H9 (cell line): Measurements from ENCODE around the gene CHRNG. TPM values are rescaled to one million over a fixed set of nuclear protein-coding genes. Genes with fewer than 3 reads are reported as not detected.
A peak's percentile ranks its signal among the peaks of the same experiment; 100 is the strongest.

Experiments
- DNase-seq: peaks from one replicate; pipeline ENCODE4 v3.0.0-alpha.2; 2017
- H2AFZ ChIP-seq: one replicate; pipeline ENCODE4 v1.6.1; 2013; ENCODE audit warnings: mild to moderate bottlenecking, low read length, control low read depth, moderate library complexity
- H2AK5ac ChIP-seq: 2 replicates; pipeline ENCODE4 v1.6.1; 2013; ENCODE audit warnings: low read length, control low read depth, mixed read lengths; ENCODE audit not compliant: insufficient read length
- H2BK120ac ChIP-seq: one replicate; pipeline ENCODE4 v1.6.1; 2013; ENCODE audit warnings: low read depth, mild to moderate bottlenecking, low read length, control low read depth, inconsistent platforms; ENCODE audit not compliant: poor library complexity, severe bottlenecking
- H2BK12ac ChIP-seq: 2 replicates; pipeline ENCODE4 v1.6.1; 2013; ENCODE audit warnings: low read length, control low read depth, mixed read lengths, low read depth; ENCODE audit not compliant: insufficient read length
- H2BK15ac ChIP-seq: 2 replicates; pipeline ENCODE4 v1.6.1; 2013; ENCODE audit warnings: low read depth, low read length, control low read depth
- H2BK20ac ChIP-seq: one replicate; pipeline ENCODE4 v1.6.1; 2013; ENCODE audit warnings: low read depth, mild to moderate bottlenecking, low read length, control low read depth, inconsistent platforms; ENCODE audit not compliant: poor library complexity, severe bottlenecking
- H2BK5ac ChIP-seq: 2 replicates; pipeline ENCODE4 v1.6.1; 2013; ENCODE audit warnings: low read length, control low read depth, mixed read lengths; ENCODE audit not compliant: insufficient read length
- H3K14ac ChIP-seq: 2 replicates; pipeline ENCODE4 v1.6.1; 2013; ENCODE audit warnings: low read length, control low read depth; ENCODE audit not compliant: insufficient read depth
- H3K18ac ChIP-seq: 2 replicates; pipeline ENCODE4 v1.6.1; 2013; ENCODE audit warnings: low read depth, mild to moderate bottlenecking, mixed read lengths, low read length, control low read depth; ENCODE audit not compliant: insufficient read length
- H3K23ac ChIP-seq: 2 replicates; pipeline ENCODE4 v1.6.1; 2013; ENCODE audit warnings: low read length, control low read depth, mixed read lengths, low read depth; ENCODE audit not compliant: insufficient read length
- H3K23me2 ChIP-seq: 2 replicates; pipeline ENCODE4 v1.6.1; 2013; ENCODE audit warnings: low read depth, mild to moderate bottlenecking, mixed read lengths, low read length, control low read depth; ENCODE audit not compliant: insufficient read length, poor library complexity, severe bottlenecking
- H3K27ac ChIP-seq: 2 replicates; pipeline ENCODE4 v1.5.1; 2013; ENCODE audit warnings: low read length, control low read depth, mixed read lengths, low read depth; ENCODE audit not compliant: insufficient read length
- H3K27me3 ChIP-seq: 2 replicates; pipeline ENCODE4 v1.6.1; 2013; ENCODE audit warnings: low read length, control low read depth, inconsistent platforms; ENCODE audit not compliant: insufficient read depth
- H3K4ac ChIP-seq: 2 replicates; pipeline ENCODE4 v1.6.1; 2013; ENCODE audit warnings: low read depth, mild to moderate bottlenecking, control low read depth, inconsistent platforms, low read length, moderate library complexity
- H3K4me1 ChIP-seq: 2 replicates; pipeline ENCODE4 v1.6.1; 2013; ENCODE audit warnings: low read length, control low read depth, inconsistent platforms; ENCODE audit not compliant: insufficient read depth
- H3K4me2 ChIP-seq: 2 replicates; pipeline ENCODE4 v1.6.1; 2013; ENCODE audit warnings: low read length, control low read depth, mixed read lengths; ENCODE audit not compliant: insufficient read length, insufficient read depth
- H3K56ac ChIP-seq: 2 replicates; pipeline ENCODE4 v1.6.1; 2013; ENCODE audit warnings: low read depth, mild to moderate bottlenecking, mixed read lengths, low read length, control low read depth; ENCODE audit not compliant: insufficient read length
- H3K79me1 ChIP-seq: 2 replicates; pipeline ENCODE4 v1.6.1; 2013; ENCODE audit warnings: low read depth, mild to moderate bottlenecking, moderate library complexity, low read length, control low read depth, inconsistent platforms; ENCODE audit not compliant: insufficient read depth, poor library complexity, severe bottlenecking
- H3K79me2 ChIP-seq: 2 replicates; pipeline ENCODE4 v1.6.1; 2013; ENCODE audit warnings: low read length, control low read depth, inconsistent platforms; ENCODE audit not compliant: insufficient read depth
- H3K9ac ChIP-seq: 2 replicates; pipeline ENCODE4 v1.6.1; 2013; ENCODE audit warnings: low read length, control low read depth, mixed read lengths; ENCODE audit not compliant: insufficient read length; ENCODE audit errors: extremely low read depth
- H3K9me3 ChIP-seq: one replicate; pipeline ENCODE4 v1.6.1; 2013; ENCODE audit warnings: low read depth, low read length, inconsistent platforms; ENCODE audit not compliant: control insufficient read depth
- H3T11ph ChIP-seq: one replicate; pipeline ENCODE4 v1.6.1; 2013; ENCODE audit warnings: mild to moderate bottlenecking, low read length, control low read depth, inconsistent platforms
- H4K20me1 ChIP-seq: one replicate; pipeline ENCODE4 v1.6.1; 2013; ENCODE audit not compliant: control insufficient read depth, insufficient read length, insufficient read depth
- H4K5ac ChIP-seq: 2 replicates; pipeline ENCODE4 v1.6.1; 2013; ENCODE audit warnings: low read depth, mild to moderate bottlenecking, mixed read lengths, low read length, control low read depth; ENCODE audit not compliant: insufficient read length
- H4K8ac ChIP-seq: replicated peaks from 2 replicates; pipeline ENCODE4 v1.6.1; 2013; ENCODE audit warnings: low read length, control low read depth, mixed read lengths, low read depth; ENCODE audit not compliant: insufficient read length
- H4K91ac ChIP-seq: 2 replicates; pipeline ENCODE4 v1.6.1; 2013; ENCODE audit warnings: low read depth, mild to moderate bottlenecking, moderate library complexity, mixed read lengths, low read length, control low read depth; ENCODE audit not compliant: insufficient read length
- H3K27ac Mint-ChIP-seq, 3 experiments: 2 replicates in 2 of 3; 3 replicates in 1 of 3; pipeline ENCODE4 v1.8.0; 2020 to 2021; ENCODE audit warnings: mixed read lengths in 3 of 3, mild to moderate bottlenecking in 1 of 3, moderate library complexity in 1 of 3
- H3K27me3 Mint-ChIP-seq: 2 replicates; pipeline ENCODE4 v1.8.0; 2021; ENCODE audit warnings: low read depth, mild to moderate bottlenecking, moderate library complexity, mixed read lengths
- H3K36me3 Mint-ChIP-seq, 3 experiments: 2 replicates in 2 of 3; 3 replicates in 1 of 3; pipeline ENCODE4 v1.8.0; 2020 to 2021; ENCODE audit warnings: low read depth in 3 of 3, mixed read lengths in 3 of 3; ENCODE audit not compliant: insufficient read depth in 1 of 3
- H3K4me1 Mint-ChIP-seq, 2 experiments: 2 replicates each; pipeline ENCODE4 v1.8.0; 2020; ENCODE audit warnings: mixed read lengths in 2 of 2
- H3K4me3 Mint-ChIP-seq, 2 experiments: 2 replicates in 1 of 2; 3 replicates in 1 of 2; pipeline ENCODE4 v1.8.0; 2020 to 2021; ENCODE audit warnings: mild to moderate bottlenecking in 2 of 2, mixed read lengths in 2 of 2, moderate library complexity in 1 of 2
- H3K9me3 Mint-ChIP-seq, 2 experiments: 2 replicates in 1 of 2; 3 replicates in 1 of 2; pipeline ENCODE4 v1.8.0; 2020; ENCODE audit warnings: mild to moderate bottlenecking in 2 of 2, mixed read lengths in 2 of 2, moderate library complexity in 1 of 2
- CTCF ChIP-seq: fragments of 200-600 bp; sonication (generic); conservative IDR thresholded peaks from 3 replicates; pipeline ENCODE4 v1.8.0; 2021; ENCODE audit warnings: antibody characterized with exemption, mild to moderate bottlenecking
- WGBS: extraction: QIAGEN DNeasy Blood & Tissue Kit; methylation state at CpG from one replicate; pipeline ENCODE4 v1.1.7; 2013; ENCODE audit warnings: missing lambda C conversion rate, low lambda C conversion rate, mixed read lengths; ENCODE audit not compliant: insufficient read length; ENCODE audit errors: extremely low coverage; 5-methylcytosine and 5-hydroxymethylcytosine counted together
- total RNA-seq: library from RNA; stranded (reverse); gene quantifications from 2 replicates; pipeline ENCODE4 v1.2.1, GENCODE V29; 2021

Gene CHRNG
- total RNA-seq, 1 experiment from 2014 or later: not detected

DNA sequence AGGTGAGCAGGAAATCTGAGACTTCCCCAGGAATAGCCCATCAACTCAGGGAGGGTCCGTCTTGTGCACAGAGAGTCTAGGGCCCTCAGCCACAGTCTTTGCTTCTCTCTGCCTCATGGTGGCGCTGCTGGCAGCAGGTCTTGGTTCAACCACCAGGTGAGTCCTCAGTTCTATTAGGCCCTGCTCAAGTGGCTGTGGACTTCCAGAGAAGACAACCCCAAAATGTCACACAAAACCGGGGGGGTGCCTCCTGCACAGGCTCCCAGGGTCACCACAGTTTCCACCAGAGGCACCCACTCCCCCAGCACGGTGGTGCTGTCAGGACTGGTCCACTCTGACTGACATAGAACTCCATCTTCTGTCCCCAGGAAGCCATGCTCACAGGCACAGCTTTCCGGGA is 2.4 kb upstream of the CHRNG start:
- Histone ChIP-seq H2AK5ac (no peak overlapping the region), H2BK20ac (no peak overlapping the region), H3K27me3 (no peaks in the 10 kb centered on the region; the same call in 1 of the 2 replicates), H2BK15ac (no peak overlapping the region), H3K18ac (no peak overlapping the region), H3K14ac (no peak overlapping the region), H3K4ac (no peak overlapping the region), H3K27ac (no peak overlapping the region), H3K56ac (no peak overlapping the region), H4K8ac (no peak overlapping the region), H3K23me2 (no peaks in the 10 kb centered on the region), H3K9ac (no peak overlapping the region), H2BK5ac (no peak overlapping the region), H4K5ac (no peak overlapping the region), H4K91ac (no peak overlapping the region), H3K4me1 (peaks cover 4% of the 10 kb centered on the region; the same call in 1 of the 2 replicates), H3K9me3 (no peaks in the 10 kb centered on the region), H3K4me2 (no peak overlapping the region), H3T11ph (no peak overlapping the region), H2AFZ (no peak overlapping the region), H3K23ac (no peak overlapping the region), H4K20me1 (no peaks in the 10 kb centered on the region), H3K79me1 (no peaks in the 10 kb centered on the region), H2BK120ac (no peak overlapping the region), H2BK12ac (no peak overlapping the region), H3K79me2 (no peaks in the 10 kb centered on the region)
- no peak overlapping the region for H3K27ac Mint-ChIP-seq
- H3K9me3 Mint-ChIP-seq: peaks cover 4 to 8% of the 10 kb centered on the region in 2 experiments; a peak in 4 of 5 replicates
- H3K27me3 Mint-ChIP-seq: peaks cover 12% of the 10 kb centered on the region
- H3K4me1 Mint-ChIP-seq: peaks cover 27 to 33% of the 10 kb centered on the region in 2 experiments
- no CpG with 5 or more reads among the region's 5 CpGs for WGBS
- peaks cover 0 to 3% (median 0%) of the 10 kb centered on the region in 3 experiments; a peak in 1 of 7 replicates for H3K36me3 Mint-ChIP-seq
- H3K4me3 Mint-ChIP-seq: no peak overlapping the region
- DNase-seq: peak; percentile 83
- TF ChIP-seq CTCF: peak; percentile 89
